ENCODE data around the gene TOR1A.

DNA sequence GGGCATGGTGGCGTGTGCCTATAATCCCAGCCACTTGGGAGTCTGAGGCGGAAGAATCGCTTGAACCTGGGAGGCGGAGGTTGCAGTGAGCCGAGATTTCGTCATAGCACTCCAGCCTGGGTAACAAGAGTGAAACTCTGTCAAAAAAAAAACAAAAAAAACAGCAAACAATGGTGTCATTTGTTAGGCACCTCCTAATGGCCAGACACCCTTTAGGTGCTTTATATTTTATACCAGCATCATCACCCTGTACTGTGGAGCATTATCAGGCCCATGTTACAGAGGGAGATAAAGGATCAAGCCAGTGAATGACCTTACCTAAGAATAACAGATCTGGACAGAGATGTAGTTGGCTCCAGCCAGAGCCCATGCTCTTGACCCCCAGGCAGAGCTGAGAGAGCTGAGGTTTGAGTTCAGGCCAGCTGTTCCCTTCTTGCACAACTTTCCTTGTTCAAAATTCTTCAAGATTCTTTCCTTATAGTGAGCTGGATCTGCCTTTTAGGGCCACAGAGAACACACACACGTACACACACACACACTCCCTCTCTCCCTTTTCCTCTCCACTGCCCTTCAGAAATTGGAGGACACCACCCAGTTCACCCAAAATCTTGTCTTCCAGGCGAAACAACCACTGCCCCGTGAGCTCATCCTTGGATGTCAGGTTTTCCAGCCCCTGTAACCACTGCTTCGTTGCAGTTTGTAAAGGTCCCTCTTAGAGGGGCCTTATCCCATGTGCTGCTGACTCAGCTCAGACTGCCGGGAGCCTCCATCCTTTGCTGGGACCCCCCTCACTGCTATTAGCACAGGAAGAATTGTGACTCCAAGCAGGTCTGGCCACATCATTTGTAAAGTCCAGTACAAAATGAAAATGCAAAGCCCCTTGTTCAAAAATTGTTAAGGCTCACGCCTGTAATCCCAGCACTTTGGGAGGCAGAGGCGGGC is 60.7 kb downstream of the TOR1A start:
- no peak for TF ChIP-seq POLR2AphosphoS5 (IDR thresholded peaks at IDR 0.05; ENCODE audit: borderline replicate concordance, low read depth, low read length)
- no peak for TF ChIP-seq EZH2 (IDR thresholded peaks at IDR 0.05)

Data from SK-N-MC (cell line).